T follicular helper cell (primary cell): ENCODE results near the gene PRRC2C.
"Not testable (repeated sequence)": the region's sequence is repeated elsewhere in the genome, so short reads cannot be mapped to it uniquely, and the experiment has no call there.

Source experiments
- DNase-seq: peaks from one replicate; pipeline ENCODE4 v3.0.0-alpha.2; 2020; ENCODE audit warnings: low read depth

PRRC2C gene

GRCh38 chr1:171500803-171501202 is 15.5 kb downstream of the PRRC2C start:
- no peak for DNase-seq

- no peak for DNase-seq
These were observed 16.1 kb downstream of the PRRC2C start for GRCh38 chr1:171501305-171502024.

GRCh38 chr1:171506525-171507304 is 21.4 kb downstream of the PRRC2C start:
- DNase-seq: no peak

DNA sequence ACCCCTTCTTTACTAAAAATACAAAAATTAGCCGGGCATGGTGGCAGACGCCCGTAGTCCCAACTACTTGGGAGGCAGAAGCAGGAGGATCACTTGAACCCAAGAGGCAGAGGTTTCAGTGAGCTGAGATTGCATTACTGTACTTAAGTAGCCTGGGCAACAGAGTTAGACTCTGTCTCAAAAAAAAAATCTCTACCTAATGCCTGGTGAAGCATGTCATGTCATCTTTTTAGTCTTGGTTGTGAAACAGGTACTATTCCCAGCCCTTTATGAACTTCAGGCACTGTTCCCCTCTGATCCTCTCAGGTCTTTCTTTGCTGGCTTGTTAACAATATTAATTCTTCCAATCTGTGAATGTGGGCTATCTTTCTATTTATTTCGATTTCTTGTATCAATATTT is 22.1 kb downstream of the PRRC2C start:
- no peak for DNase-seq

DNA sequence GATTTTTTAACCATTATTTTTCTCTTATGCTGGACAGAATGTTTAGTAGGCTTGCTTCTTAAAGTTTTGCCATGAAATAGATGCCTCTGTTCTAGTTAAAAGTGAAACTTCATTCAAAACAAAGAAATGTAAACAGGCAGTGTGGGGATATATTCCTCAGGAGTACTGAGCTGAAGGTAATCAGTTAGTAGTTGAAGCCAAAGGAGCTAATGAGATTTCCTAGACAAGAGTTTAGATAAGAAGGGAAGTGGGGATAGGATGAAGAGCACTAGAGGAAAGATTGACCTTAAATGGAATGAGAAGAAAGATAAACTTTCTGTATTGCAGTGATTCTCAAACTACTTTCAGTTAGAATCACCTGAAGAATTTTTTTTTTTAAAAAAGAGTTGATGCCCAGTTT is 23.9 kb downstream of the PRRC2C start:
- no peak for DNase-seq

DNA sequence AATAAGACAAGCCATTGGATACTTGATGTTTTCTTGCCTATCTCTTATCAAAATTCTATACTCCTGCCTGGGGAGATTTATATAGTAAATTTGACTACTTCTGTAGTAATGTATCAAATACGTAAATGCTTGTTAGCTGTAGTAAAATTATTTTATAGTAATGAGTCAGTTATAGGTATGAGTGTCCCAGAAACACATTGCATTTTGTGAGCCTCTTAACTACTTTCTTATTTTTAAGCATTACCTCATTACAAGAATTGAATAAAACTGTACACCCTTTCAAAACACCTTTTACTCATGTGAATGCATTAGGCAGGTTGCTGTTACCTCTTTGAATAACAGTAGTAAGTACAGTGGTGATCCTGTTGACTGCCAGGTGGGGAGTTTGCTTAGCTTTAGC is 28.4 kb downstream of the PRRC2C start:
- DNase-seq: no peak

GRCh38 chr1:171515299-171515698 is 30.0 kb downstream of the PRRC2C start:
- DNase-seq: no peak

DNA sequence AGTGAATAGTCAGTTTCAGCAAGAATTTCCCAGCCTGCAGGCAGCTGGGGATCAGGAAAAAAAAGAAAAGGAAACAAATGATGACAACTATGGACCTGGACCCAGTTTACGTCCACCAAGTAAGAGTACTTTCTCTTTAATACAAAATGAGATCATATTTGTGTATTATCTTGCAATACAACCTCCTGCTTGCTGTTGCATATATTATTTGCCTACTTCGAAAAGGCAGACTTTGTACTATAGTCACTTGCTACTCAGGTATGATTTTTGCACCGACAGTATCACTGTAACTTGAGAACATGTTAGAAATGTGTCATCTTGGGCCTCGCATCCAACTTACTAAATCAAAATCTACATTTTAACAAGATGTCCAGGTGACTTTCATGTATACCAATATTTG is 30.4 kb downstream of the PRRC2C start:
- no peak for DNase-seq

- no peak for DNase-seq
These were observed 36.2 kb downstream of the PRRC2C start for GRCh38 chr1:171521567-171521966.

DNA sequence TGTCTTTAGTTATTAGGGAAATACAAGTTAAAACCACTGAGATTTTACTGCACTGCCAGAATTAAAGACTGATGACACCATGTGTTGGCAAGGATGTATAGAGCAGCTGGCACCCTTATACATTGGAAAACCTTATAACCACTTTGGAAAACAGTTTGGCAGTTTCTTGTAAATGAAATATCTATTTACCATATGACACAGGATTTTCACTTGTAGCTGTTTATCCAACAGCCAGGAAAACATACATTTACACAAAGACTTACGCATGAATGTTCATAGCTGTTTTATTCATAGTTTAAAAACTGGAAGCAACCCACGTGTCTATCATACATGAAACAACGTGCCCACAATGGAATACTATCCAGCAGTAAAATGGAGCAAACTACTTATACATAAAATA is 45.3 kb downstream of the PRRC2C start:
- DNase-seq: no peak

- DNase-seq: no peak
These were observed 47.2 kb downstream of the PRRC2C start for GRCh38 chr1:171532520-171532919.

DNA sequence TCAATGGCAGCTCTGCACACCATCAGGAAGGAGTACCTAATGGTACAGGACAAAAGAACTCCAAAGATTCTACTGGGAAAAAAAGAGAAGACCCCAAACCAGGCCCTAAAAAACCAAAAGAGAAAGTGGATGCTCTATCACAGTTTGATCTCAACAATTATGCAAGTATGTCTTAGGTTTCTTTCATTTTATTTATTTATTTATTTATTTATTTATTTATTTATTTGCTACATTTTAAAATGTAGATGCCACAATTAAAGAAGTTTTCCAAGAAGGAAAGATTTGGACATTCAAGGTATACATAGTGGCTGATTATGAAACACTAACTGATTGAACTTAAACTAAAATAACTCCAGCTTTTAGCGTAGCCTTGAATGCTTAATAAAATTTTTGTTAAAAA is 60.2 kb downstream of the PRRC2C start:
- DNase-seq: no peak

GRCh38 chr1:171550050-171550449 is 64.7 kb downstream of the PRRC2C start:
- no peak for DNase-seq

DNA sequence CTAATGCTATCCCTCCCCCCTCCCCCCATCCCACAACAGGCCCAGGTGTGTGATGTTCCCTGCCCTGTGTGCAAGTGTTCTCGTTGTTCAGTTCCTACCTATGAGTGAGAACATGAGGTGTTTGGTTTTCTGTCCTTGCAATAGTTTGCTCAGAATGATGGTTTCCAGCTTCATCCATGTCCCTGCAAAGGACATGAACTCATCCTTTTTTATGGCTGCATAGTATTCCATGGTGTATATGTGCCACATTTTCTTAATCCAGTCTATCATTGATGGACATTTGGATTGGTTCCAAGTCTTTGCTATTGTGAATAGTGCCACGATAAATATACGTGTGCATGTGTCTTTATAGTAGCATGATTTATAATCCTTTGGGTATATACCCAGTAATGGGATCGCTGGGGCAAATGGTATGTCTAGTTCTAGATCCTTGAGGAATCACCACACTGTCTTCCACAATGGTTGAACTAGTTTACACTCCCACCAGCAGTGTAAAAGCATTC is 65.3 kb downstream of the PRRC2C start:
- not testable (repeated sequence) for DNase-seq

GRCh38 chr1:171553960-171554359 is 68.6 kb downstream of the PRRC2C start:
- not testable (repeated sequence) for DNase-seq

DNA sequence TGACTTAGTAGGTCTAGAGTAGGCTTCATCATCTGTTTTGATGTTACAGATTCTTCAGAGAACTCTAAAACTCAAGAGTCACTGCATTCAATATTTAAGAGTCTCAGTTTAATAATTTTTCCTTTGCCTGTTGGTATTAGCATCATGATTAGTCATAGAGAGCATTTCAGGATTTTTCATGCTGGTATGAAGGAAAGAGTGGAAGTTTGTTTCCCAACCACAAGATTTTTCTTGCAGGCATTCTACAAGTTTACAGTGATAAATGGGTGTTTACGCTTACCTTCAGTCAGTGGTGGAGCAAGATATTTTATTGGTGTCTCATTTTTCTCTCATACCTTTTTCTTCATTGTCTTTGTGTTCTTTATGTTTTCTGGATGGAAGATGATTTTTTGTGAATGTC is 78.3 kb downstream of the PRRC2C start:
- no peak for DNase-seq

DNA sequence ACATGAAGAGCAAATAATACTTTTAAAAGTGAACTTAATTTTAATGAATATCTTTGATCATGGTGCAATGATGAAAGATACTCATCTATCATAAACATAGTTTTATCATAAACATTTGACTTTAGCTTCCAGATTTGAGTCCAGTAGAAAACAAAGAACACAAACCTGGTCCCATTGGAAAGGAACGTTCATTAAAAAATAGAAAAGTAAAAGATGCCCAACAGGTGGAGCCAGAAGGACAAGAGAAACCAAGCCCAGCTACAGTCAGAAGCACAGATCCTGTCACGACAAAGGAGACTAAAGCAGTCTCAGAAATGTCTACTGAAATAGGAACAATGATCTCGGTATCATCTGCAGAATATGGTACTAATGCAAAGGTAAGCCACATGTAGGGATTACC is 81.1 kb downstream of the PRRC2C start:
- no peak for DNase-seq

DNA sequence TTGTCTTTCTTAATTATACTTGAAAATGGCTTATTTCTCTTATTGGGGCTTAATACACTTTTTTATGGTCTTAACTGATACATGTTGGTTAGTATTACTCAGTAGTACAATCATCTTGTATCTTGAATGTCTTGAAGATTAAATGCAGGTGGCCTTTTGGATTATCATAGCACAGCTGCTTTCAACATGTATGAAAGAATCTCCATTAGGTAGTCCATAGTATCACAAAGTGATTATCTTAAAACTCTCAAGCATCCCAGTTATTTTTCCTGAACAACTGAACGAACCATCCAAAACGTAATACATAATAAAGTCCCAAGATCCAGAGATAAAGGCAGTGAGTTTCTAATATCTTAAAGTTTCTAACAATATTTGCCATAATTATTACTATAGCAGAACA is 85.0 kb downstream of the PRRC2C start:
- no peak for DNase-seq

DNA sequence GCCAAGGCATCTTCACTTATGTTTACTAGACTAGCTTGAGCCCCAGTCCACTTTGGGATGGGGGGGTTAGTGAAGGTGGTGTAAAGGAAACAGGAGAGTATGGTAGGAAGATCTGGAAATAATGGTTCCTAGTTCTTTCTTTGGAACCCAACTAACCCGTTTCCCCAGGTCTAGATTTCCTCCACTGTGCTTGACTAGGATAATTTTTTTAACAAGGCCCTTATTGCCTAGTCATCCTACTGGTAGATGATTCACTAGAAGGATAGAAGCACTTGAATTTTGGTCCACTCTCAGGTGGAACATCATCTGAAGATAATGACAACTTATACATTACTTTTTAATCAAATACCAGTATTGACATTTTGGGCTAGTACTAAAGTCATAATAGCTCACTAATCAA is 90.8 kb downstream of the PRRC2C start:
- no peak for DNase-seq

GRCh38 chr1:171581226-171581625 is 95.9 kb downstream of the PRRC2C start:
- no peak for DNase-seq

DNA sequence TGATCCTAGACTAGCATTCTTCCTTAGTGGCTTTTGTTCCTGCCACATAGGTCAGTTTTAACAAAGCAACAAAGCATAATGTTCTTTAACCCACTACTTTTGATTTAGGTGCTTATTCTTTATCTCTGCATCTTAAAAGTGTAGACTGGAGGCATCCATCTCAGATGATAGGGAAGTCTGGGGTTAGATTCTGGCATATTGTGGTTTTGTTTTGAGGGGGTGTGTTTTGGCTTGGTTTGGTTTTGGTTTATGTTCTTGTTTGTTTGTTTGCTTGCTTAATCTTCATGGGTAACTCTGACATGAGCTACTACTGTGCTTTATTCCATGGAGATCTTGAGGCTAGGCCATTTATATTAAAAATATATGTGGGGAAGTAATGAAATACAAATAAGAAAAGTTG is 96.4 kb downstream of the PRRC2C start:
- DNase-seq: no peak

DNA sequence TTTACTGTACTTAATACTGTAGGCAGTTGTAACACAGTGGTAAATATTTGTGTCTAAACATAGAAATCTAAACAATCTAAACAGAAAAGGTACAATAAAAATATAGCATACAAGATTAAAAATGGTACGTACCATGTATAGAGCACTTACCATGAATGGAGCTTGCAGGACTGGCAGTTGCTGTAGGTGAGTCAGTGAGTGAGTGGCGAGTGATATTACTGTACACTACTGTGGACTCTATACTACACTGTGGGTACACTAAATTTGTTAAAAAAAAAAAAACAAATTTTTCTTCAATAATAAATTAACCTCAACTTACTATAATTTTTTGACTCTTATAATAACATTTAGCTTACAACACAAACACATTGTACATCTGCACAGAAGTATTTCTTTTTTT is 97.3 kb downstream of the PRRC2C start:
- no peak for DNase-seq

- no peak for DNase-seq
These were observed 98.4 kb downstream of the PRRC2C start for GRCh38 chr1:171583591-171584201.
